ENCODE measurements around the gene TRAF3. TPM values are rescaled to one million over a fixed set of nuclear protein-coding genes. Genes with fewer than 3 reads are reported as not detected.

TRAF3 gene
- total RNA-seq, 4 donors from 2014 or later, result 5.5 to 14.7 (median 6.9) TPM

DNA sequence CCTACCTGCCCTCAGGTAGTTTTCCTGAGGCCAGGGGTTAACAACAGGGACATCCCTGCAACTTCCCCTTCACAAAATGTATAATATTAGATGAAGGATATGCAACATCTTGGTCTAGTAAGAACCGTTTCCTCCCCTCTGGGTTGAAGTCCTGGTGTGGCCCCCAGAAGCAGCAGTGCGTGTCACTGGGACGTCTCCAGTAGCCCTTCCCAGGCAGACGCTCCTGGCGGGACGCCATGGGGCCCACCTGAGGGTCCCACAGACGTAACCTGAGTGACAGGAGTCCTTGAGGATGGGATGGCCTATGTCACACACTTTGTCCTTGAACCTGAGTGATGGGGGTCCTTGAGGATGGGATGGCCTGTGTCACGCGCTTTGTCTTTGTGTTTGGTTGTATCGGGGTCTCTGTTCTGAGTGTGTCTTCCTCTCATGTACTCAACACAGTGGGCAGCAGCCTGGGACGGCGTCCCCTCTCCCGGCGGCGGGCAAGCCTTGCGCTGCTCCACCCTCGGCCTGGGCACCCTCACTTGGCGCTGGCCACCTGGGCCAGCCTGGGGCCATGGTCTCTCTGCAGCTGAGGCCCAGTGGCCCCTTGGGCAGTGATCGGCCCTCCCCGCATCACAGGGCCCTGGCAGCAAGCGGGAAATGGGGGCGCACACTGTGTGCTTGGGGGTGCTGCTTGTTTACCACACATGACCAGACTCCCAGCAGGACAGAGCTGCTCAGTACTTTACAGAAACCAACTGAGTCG lies 130.9 kb downstream of the TRAF3 start:
- Histone ChIP-seq H3K27me3 (no peaks in the 10 kb centered on the region), H3K36me3 (peaks cover 0 to 5% of the 10 kb centered on the region in 2 donors), H3K27ac (no peak overlapping the region), H3K4me1 (no peaks in the 10 kb centered on the region), H3K4me3 (no peak overlapping the region), H3K9me3 (no peaks in the 10 kb centered on the region)
- intact Hi-C loops (cut with DNase I; ENCODE audit: low total_unique reads), result no loop called here
- ATAC-seq, result no peak
- in situ Hi-C loops (cut with MboI; ENCODE audit: low sequenced_read_pairs in 4 of 4), result loop anchor here in 2 of 4 donors (25.0 kb wide), 1 partner anchor 221 kb away; no protein-coding TSS in a partner anchor
- DNase-seq, result no peak
- no peak for TF ChIP-seq POLR2A (IDR thresholded peaks at IDR 0.05)

DNA sequence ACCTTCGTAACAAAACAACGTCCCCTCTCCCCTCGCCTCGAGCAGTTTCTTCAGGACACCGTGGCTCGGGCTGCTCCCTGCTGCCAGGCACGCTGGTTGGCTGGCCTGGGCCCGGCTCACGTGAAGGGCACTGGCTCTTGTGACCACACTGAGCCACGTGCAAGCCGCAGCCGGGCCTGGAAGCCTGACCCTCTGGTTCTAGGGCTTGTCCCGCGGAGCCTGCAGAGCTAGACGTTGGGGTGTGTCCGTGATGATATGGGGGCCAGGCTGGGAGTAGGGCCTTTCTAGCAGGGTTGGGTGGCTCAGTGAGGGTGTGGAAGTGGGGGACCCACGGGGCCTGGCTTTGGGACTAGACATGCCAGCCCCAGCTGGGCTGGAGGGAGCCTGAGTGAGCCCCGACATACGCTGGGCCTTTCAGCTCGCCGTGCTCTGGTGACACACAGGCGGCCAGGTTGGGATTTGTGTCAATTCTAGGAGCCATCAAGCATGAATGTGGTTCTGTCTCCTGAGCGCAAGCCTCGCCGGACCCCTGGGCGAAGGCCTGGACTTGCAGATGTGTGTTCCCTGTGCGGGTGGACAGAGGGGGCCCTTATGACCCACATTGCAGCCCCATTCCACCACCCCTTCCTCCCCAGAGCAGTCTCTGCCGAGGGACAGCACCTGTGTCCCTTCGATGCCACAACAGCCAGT lies 131.7 kb downstream of the TRAF3 start:
- H3K4me3 ChIP-seq, result no peak overlapping the region
- no peak for DNase-seq
- no peak for ATAC-seq
- no peak overlapping the region for H3K27ac ChIP-seq
- TF ChIP-seq, protein P1, sequence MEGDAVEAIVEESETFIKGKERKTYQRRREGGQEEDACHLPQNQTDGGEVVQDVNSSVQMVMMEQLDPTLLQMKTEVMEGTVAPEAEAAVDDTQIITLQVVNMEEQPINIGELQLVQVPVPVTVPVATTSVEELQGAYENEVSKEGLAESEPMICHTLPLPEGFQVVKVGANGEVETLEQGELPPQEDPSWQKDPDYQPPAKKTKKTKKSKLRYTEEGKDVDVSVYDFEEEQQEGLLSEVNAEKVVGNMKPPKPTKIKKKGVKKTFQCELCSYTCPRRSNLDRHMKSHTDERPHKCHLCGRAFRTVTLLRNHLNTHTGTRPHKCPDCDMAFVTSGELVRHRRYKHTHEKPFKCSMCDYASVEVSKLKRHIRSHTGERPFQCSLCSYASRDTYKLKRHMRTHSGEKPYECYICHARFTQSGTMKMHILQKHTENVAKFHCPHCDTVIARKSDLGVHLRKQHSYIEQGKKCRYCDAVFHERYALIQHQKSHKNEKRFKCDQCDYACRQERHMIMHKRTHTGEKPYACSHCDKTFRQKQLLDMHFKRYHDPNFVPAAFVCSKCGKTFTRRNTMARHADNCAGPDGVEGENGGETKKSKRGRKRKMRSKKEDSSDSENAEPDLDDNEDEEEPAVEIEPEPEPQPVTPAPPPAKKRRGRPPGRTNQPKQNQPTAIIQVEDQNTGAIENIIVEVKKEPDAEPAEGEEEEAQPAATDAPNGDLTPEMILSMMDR (IDR thresholded peaks at IDR 0.05 in 4 of 5, conservative IDR thresholded peaks at IDR 0.05 in 1 of 5), result no peak
- no peak for TF ChIP-seq POLR2A (IDR thresholded peaks at IDR 0.05)
- H3K27me3 ChIP-seq, result no peaks in the 10 kb centered on the region
- H3K36me3 ChIP-seq, result no peaks in the 10 kb centered on the region
- in situ Hi-C loops (cut with MboI; ENCODE audit: low sequenced_read_pairs in 4 of 4), result loop anchor here in 2 of 4 donors (25.0 kb wide), 1 partner anchor 222 kb away; no protein-coding TSS in a partner anchor
- intact Hi-C loops (cut with DNase I; ENCODE audit: low total_unique reads), result no loop called here
- H3K9me3 ChIP-seq, result no peaks in the 10 kb centered on the region
- H3K4me1 ChIP-seq, result no peaks in the 10 kb centered on the region

DNA sequence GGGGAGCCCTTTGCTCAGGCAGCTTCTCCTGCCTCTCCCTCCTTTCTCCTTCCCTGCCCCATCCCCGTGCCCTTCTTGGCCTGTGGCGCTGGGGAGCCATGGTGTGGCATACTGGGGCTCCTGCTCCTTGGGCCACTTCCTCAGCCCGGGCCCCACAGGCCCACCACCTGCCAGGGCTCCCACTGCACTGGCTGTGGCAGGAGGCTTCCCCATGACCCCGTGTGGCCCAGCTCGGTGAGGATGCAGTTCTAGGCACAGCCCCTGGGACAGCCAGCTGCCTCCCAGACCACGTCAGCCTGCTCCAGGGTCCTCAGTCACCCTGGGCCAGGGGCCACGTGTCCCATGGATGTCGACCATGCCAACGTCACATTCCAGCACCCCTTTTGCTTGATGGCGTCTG lies 132.2 kb downstream of the TRAF3 start:
- H3K4me3 ChIP-seq, result no peak overlapping the region
- H3K27me3 ChIP-seq, result no peaks in the 10 kb centered on the region
- TF ChIP-seq POLR2A (IDR thresholded peaks at IDR 0.05), result no peak
- TF ChIP-seq, protein P1 (IDR thresholded peaks at IDR 0.05 in 4 of 5, conservative IDR thresholded peaks at IDR 0.05 in 1 of 5), result no peak
- H3K27ac ChIP-seq, result no peak overlapping the region
- no peak for ATAC-seq
- no peaks in the 10 kb centered on the region for H3K36me3 ChIP-seq
- no peaks in the 10 kb centered on the region for H3K9me3 ChIP-seq
- H3K4me1 ChIP-seq, result no peaks in the 10 kb centered on the region
- intact Hi-C loops (cut with DNase I; ENCODE audit: low total_unique reads), result no loop called here
- DNase-seq, result no peak
- in situ Hi-C loops (cut with MboI; ENCODE audit: low sequenced_read_pairs in 4 of 4), result loop anchor here in 2 of 4 donors (25.0 kb wide), 1 partner anchor 222 kb away; no protein-coding TSS in a partner anchor

DNA sequence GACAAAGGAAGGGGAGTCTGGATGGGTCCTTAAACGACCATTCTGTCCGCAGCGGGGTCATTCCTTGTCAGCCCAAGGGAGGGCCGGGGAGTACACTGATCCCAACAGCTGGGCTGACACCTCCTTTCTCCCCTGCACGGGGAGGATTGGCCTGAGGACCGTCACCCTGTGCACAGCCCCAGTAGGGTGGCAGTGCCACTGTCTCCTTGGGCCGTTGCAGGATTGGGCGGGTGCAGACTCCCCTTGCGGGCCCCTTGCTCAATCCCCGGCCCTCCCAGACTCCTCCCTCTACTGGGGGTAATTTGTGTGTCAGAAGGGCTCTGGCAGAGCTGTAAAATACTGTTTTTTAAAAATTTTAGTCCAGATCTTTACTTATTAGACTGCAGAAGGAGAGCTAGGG lies 132.7 kb downstream of the TRAF3 start:
- no peak for ATAC-seq
- no peaks in the 10 kb centered on the region for H3K27me3 ChIP-seq
- in situ Hi-C loops (cut with MboI; ENCODE audit: low sequenced_read_pairs in 4 of 4) (loop anchor here in 3 of 4 donors (10.0 to 25.0 kb wide), 3 partner anchors 135 to 223 kb away; partner anchors contain the start of gene TRAF3 (in 1 of the 3)), intact Hi-C loops (cut with DNase I; ENCODE audit: low total_unique reads) (loop anchor here (10.0 kb wide), 1 partner anchor 385 kb away; no protein-coding TSS in a partner anchor)
- DNase-seq, result no peak
- H3K27ac ChIP-seq, result no peak overlapping the region
- H3K4me3 ChIP-seq, result no peak overlapping the region
- TF ChIP-seq POLR2A (IDR thresholded peaks at IDR 0.05), result no peak
- TF ChIP-seq, protein P1 (IDR thresholded peaks at IDR 0.05 in 4 of 5, conservative IDR thresholded peaks at IDR 0.05 in 1 of 5), result no peak
- H3K36me3 ChIP-seq, result no peaks in the 10 kb centered on the region
- H3K9me3 ChIP-seq, result no peaks in the 10 kb centered on the region
- no peaks in the 10 kb centered on the region for H3K4me1 ChIP-seq

DNA sequence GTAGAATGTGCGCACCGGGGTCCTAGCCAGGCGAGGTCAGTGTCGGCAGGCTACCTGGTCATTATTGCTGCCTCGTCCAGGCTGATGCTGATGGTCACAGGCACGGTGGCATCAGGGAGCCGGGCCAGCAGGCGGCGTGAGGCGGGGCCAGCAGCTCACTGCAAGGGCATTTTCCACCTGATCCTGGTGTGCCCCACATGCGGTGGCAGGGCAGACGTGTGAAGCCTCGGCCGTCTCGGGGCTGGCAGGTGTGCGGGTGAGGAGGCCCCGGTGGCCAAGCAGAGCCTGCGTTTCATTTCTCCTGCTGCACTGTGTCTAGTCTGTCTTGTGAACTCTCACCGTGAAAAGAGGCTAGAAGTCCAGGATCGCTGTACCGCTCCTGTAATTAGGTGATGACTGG lies 133.2 kb downstream of the TRAF3 start:
- no peaks in the 10 kb centered on the region for H3K4me1 ChIP-seq
- H3K4me3 ChIP-seq, result no peak overlapping the region
- H3K36me3 ChIP-seq, result no peaks in the 10 kb centered on the region
- in situ Hi-C loops (cut with MboI; ENCODE audit: low sequenced_read_pairs in 4 of 4) (loop anchor here in 3 of 4 donors (10.0 to 25.0 kb wide), 3 partner anchors 136 to 223 kb away; partner anchors contain the start of gene TRAF3 (in 1 of the 3)), intact Hi-C loops (cut with DNase I; ENCODE audit: low total_unique reads) (loop anchor here (10.0 kb wide), 1 partner anchor 386 kb away; no protein-coding TSS in a partner anchor)
- DNase-seq (no peak), ATAC-seq (no peak)
- no peak overlapping the region for H3K27ac ChIP-seq
- H3K27me3 ChIP-seq, result no peaks in the 10 kb centered on the region
- H3K9me3 ChIP-seq, result no peaks in the 10 kb centered on the region
- TF ChIP-seq POLR2A (IDR thresholded peaks at IDR 0.05), result no peak
- TF ChIP-seq, protein P1 (IDR thresholded peaks at IDR 0.05 in 4 of 5, conservative IDR thresholded peaks at IDR 0.05 in 1 of 5), result no peak
